Rectal smooth muscle tissue (tissue), 1 donor: ENCODE data around the gene GPRC5B.

Experiments
- H3K27ac ChIP-seq: one replicate; pipeline ENCODE4 v1.7.0; 2013; ENCODE audit warnings: low read depth, low read length, inconsistent platforms
- H3K27me3 ChIP-seq: one replicate; pipeline ENCODE4 v1.7.0; 2013; ENCODE audit warnings: low read length; ENCODE audit not compliant: control insufficient read depth, insufficient read depth
- H3K36me3 ChIP-seq: one replicate; pipeline ENCODE4 v1.7.0; 2013; ENCODE audit warnings: low read length; ENCODE audit not compliant: control insufficient read depth, insufficient read depth
- H3K4me1 ChIP-seq: one replicate; pipeline ENCODE4 v1.7.0; 2013; ENCODE audit warnings: low read length; ENCODE audit not compliant: control insufficient read depth, insufficient read depth
- H3K4me3 ChIP-seq: one replicate; pipeline ENCODE4 v1.7.0; 2013; ENCODE audit warnings: low read length
- H3K9ac ChIP-seq: one replicate; pipeline ENCODE4 v1.7.0; 2013; ENCODE audit warnings: low read length

GPRC5B gene

GRCh38 chr16:19911747-19912454 lies 27.3 kb upstream of the GPRC5B start:
- Histone ChIP-seq H3K27ac (no peak overlapping the region), H3K9ac (no peak overlapping the region), H3K36me3 (no peaks in the 10 kb centered on the region), H3K27me3 (peaks cover 3% of the 10 kb centered on the region), H3K4me3 (no peak overlapping the region), H3K4me1 (no peaks in the 10 kb centered on the region)

- H3K27ac ChIP-seq: no peak overlapping the region
- no peak overlapping the region for H3K4me3 ChIP-seq
- H3K9ac ChIP-seq: no peak overlapping the region
- H3K4me1 ChIP-seq: no peaks in the 10 kb centered on the region
- H3K36me3 ChIP-seq: no peaks in the 10 kb centered on the region
- peaks cover 3% of the 10 kb centered on the region for H3K27me3 ChIP-seq
These were observed 26.6 kb upstream of the GPRC5B start for GRCh38 chr16:19911204-19911603.

- H3K27ac ChIP-seq: no peak overlapping the region
- peaks cover 3% of the 10 kb centered on the region for H3K27me3 ChIP-seq
- H3K4me1 ChIP-seq: no peaks in the 10 kb centered on the region
- H3K36me3 ChIP-seq: no peaks in the 10 kb centered on the region
- H3K9ac ChIP-seq: no peak overlapping the region
- H3K4me3 ChIP-seq: no peak overlapping the region
These were observed 25.2 kb upstream of the GPRC5B start for GRCh38 chr16:19909750-19910322.

GRCh38 chr16:19908921-19909320 lies 24.3 kb upstream of the GPRC5B start:
- no peaks in the 10 kb centered on the region for H3K4me1 ChIP-seq
- peaks cover 3% of the 10 kb centered on the region for H3K27me3 ChIP-seq
- H3K27ac ChIP-seq: no peak overlapping the region
- no peaks in the 10 kb centered on the region for H3K36me3 ChIP-seq
- H3K9ac ChIP-seq: no peak overlapping the region
- no peak overlapping the region for H3K4me3 ChIP-seq

GRCh38 chr16:19907161-19907992 lies 22.7 kb upstream of the GPRC5B start:
- no peaks in the 10 kb centered on the region for H3K4me1 ChIP-seq
- no peak overlapping the region for H3K27ac ChIP-seq
- no peaks in the 10 kb centered on the region for H3K36me3 ChIP-seq
- no peak overlapping the region for H3K9ac ChIP-seq
- no peak overlapping the region for H3K4me3 ChIP-seq
- H3K27me3 ChIP-seq: peaks cover 3% of the 10 kb centered on the region

- Histone ChIP-seq H3K27ac (no peak overlapping the region), H3K4me3 (no peak overlapping the region)
These were observed 16.5 kb upstream of the GPRC5B start for GRCh38 chr16:19901164-19901563.

GRCh38 chr16:19899605-19899955 lies 14.9 kb upstream of the GPRC5B start:
- Histone ChIP-seq H3K27me3 (peaks cover 3% of the 10 kb centered on the region), H3K36me3 (no peaks in the 10 kb centered on the region), H3K9ac (no peak overlapping the region), H3K4me3 (no peak overlapping the region), H3K4me1 (no peaks in the 10 kb centered on the region), H3K27ac (no peak overlapping the region)

More at GRCh38 chr16:19901164-19901563, 16.5 kb upstream of the GPRC5B start:
- Histone ChIP-seq H3K9ac (no peak overlapping the region), H3K27me3 (peaks cover 3% of the 10 kb centered on the region), H3K36me3 (no peaks in the 10 kb centered on the region), H3K4me1 (no peaks in the 10 kb centered on the region)

- Histone ChIP-seq H3K9ac (no peak overlapping the region), H3K27ac (no peak overlapping the region), H3K4me1 (no peaks in the 10 kb centered on the region), H3K36me3 (no peaks in the 10 kb centered on the region), H3K27me3 (peaks cover 3% of the 10 kb centered on the region), H3K4me3 (no peak overlapping the region)
These were observed 14.4 kb upstream of the GPRC5B start for GRCh38 chr16:19898924-19899604.

GRCh38 chr16:19898166-19898565 lies 13.5 kb upstream of the GPRC5B start:
- no peak overlapping the region for H3K9ac ChIP-seq
- H3K36me3 ChIP-seq: no peaks in the 10 kb centered on the region
- H3K4me1 ChIP-seq: no peaks in the 10 kb centered on the region
- no peak overlapping the region for H3K27ac ChIP-seq
- H3K4me3 ChIP-seq: no peak overlapping the region
- peaks cover 3% of the 10 kb centered on the region for H3K27me3 ChIP-seq

- H3K4me3 ChIP-seq: no peak overlapping the region
- H3K9ac ChIP-seq: no peak overlapping the region
- no peak overlapping the region for H3K27ac ChIP-seq
These were observed 12.3 kb upstream of the GPRC5B start for GRCh38 chr16:19896951-19897350.

GRCh38 chr16:19894586-19894985 lies 9.9 kb upstream of the GPRC5B start:
- Histone ChIP-seq H3K36me3 (no peaks in the 10 kb centered on the region), H3K27ac (no peak overlapping the region), H3K4me3 (no peak overlapping the region), H3K4me1 (no peaks in the 10 kb centered on the region), H3K9ac (no peak overlapping the region), H3K27me3 (peaks cover 3% of the 10 kb centered on the region)

More at GRCh38 chr16:19896951-19897350, 12.3 kb upstream of the GPRC5B start:
- H3K36me3 ChIP-seq: no peaks in the 10 kb centered on the region
- H3K27me3 ChIP-seq: peaks cover 3% of the 10 kb centered on the region
- no peaks in the 10 kb centered on the region for H3K4me1 ChIP-seq

- H3K27me3 ChIP-seq: no peaks in the 10 kb centered on the region
- no peaks in the 10 kb centered on the region for H3K36me3 ChIP-seq
- no peaks in the 10 kb centered on the region for H3K4me1 ChIP-seq
- H3K27ac ChIP-seq: no peak overlapping the region
- no peak overlapping the region for H3K9ac ChIP-seq
- no peak overlapping the region for H3K4me3 ChIP-seq
These were observed 8.3 kb upstream of the GPRC5B start for GRCh38 chr16:19892902-19893301.
